VCaP (cell line): ENCODE results near the gene ZNF329.

Experiments used
- H3K27ac ChIP-seq: fragments of 450-650 bp; 2 replicates; pipeline ENCODE4 v1.5.1; 2017
- TF ChIP-seq, protein P1 (sequence below): fragments of 450-650 bp; conservative IDR thresholded peaks from 2 replicates; pipeline ENCODE4 v1.5.1; 2017; ENCODE audit warnings: mild to moderate bottlenecking, moderate library complexity

Gene ZNF329

GRCh38 chr19:58084596-58085347 lies 65.8 kb downstream of the ZNF329 start:
- TF ChIP-seq, protein P1, sequence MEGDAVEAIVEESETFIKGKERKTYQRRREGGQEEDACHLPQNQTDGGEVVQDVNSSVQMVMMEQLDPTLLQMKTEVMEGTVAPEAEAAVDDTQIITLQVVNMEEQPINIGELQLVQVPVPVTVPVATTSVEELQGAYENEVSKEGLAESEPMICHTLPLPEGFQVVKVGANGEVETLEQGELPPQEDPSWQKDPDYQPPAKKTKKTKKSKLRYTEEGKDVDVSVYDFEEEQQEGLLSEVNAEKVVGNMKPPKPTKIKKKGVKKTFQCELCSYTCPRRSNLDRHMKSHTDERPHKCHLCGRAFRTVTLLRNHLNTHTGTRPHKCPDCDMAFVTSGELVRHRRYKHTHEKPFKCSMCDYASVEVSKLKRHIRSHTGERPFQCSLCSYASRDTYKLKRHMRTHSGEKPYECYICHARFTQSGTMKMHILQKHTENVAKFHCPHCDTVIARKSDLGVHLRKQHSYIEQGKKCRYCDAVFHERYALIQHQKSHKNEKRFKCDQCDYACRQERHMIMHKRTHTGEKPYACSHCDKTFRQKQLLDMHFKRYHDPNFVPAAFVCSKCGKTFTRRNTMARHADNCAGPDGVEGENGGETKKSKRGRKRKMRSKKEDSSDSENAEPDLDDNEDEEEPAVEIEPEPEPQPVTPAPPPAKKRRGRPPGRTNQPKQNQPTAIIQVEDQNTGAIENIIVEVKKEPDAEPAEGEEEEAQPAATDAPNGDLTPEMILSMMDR = no peak
- no peak overlapping the region for H3K27ac ChIP-seq

DNA sequence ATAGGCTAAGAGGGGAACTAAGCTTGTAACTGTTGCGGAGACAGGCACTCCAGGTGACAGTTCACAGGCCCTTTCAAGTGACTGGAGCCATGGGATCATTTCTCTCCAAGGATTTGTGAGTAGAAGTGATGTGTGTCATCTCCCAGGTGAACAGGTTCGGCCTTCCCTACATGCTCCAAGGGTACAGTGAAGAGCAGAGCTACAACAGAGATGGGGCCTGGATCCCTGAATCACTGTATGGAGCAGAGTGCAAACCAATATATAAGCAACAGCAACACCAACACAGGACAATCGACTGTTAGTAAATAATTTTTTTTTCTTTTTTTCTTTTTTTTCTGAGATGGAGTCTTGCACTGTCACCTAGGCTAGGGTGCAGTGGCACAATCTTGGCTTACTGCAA lies 67.6 kb downstream of the ZNF329 start:
- no peak overlapping the region for H3K27ac ChIP-seq
- TF ChIP-seq, protein P1 = no peak

GRCh38 chr19:58079792-58080191 lies 70.8 kb downstream of the ZNF329 start:
- TF ChIP-seq, protein P1 = no peak
- H3K27ac ChIP-seq = no peak overlapping the region
